Stimulated activated CD8-positive, alpha-beta memory T cell treated with anti-CD3 and anti-CD28 coated beads, Interleukin-7, amount 100 ng/mL, for 1 hour (primary cell): ENCODE measurements around the gene GRB10.

Experiments
- DNase-seq, 2 donors: peaks; one replicate each; pipeline ENCODE4 v3.0.0-alpha.2; 2020; ENCODE audit warnings: low read depth in 2 of 2

Gene GRB10

DNA sequence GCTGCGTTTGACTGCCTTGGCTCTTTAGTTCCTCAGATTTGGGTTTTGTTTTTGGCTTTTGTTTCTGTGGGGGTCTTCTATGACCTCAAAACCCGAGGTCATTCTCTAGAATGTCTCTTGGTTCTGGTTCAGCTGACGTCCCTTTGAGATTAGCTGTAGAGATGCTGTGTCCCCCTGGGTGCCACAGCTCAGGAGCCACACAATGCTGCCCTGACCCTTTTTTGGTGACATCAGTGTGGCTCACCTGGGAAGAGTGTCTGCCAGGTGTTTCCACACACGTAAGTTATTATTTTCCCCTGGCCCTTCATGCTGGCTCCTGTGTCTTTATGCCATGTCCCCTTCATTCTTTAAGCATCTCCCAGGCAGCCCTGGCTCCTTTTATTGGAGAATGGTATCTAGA is 127.7 kb downstream of the GRB10 start:
- no peak for DNase-seq

DNA sequence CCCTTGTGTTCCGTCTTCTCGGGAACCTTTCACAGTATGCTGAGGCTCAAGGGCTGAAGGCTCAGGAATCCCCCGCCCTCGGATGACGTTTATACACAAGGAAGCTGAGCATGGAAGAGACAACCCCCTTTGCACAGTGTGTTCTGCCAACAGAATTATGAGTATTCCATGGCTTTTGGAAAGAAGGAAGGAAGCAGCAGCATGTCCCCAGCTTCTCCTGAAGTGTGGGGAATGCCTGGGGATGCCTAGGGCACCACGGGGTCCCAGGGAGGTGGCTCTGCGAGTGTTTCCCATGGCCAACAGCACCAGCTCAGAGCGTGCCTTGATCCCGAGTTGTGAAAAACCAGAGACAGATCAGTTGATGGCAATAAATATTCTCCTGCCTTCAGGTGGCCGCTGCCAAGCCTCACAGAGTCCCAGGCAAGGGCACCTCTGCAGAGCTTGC is 128.7 kb downstream of the GRB10 start:
- no peak for DNase-seq

DNA sequence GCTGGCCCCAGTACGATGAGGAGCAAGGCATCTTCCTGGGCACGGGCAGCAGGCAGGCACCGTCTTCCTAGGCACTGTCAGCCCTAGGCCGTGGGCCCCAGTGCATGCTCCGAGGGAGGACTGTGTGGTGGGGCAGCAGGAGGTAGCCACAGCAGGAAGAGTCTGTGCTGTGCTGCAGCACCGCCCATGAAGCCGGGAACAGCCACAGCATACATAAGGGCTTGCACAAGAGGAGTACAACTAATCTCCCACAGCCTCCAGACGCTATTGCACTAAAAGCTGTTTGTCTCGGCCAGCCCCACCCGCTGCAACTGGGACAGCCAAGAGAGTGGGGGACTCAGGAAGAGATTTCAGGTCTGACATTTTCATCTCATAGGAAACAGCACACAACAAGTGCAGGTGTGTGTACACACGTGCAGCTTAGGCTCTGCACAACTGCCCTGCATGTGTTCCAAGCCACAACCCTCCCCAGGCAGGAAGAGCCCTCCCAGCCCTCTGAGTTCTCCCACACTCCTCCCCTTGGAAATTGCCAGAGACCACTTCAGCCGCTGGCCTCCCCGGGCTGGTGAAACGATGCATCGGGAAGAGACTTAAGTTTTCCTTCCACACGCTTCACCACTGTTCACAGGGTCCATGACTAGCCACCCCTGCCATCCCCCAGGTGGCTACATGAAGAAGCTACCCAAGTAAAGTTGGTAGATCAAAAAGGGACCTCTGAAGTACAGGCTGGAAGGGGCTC is 129.4 kb downstream of the GRB10 start:
- DNase-seq = no peak

DNA sequence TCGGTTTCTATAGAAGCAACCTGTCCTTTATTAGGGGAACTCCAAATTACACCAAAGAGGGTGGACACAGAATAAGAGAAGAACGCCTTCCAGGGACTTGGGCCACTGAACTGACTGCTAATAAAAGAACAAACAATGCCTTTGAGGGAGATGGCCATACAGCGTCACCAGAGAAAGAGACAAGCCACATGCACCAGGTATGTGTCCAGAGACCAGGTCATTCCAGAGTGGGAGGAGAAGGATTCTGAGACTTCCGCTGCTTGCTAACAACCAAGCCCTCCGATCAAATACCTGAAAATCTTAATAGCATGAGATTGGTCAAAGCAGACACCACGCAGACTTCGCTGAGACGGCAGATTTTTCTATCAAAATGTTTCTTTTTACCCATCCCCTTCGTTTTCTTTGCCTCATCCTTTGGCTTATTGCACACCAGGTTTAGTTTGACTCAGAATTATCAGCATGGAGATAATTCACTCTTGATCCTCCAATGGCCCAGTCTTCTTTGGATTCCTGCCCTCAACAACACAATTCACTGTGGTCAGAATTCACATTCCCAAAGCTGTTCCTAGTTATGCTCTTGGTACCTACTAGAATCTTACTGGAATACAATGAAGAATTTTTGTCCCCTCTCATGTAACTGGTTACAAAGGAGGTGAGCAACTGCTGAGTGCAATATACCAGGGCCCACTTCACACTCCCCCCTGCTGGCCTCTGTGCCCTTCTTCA is 130.1 kb downstream of the GRB10 start:
- no peak for DNase-seq

DNA sequence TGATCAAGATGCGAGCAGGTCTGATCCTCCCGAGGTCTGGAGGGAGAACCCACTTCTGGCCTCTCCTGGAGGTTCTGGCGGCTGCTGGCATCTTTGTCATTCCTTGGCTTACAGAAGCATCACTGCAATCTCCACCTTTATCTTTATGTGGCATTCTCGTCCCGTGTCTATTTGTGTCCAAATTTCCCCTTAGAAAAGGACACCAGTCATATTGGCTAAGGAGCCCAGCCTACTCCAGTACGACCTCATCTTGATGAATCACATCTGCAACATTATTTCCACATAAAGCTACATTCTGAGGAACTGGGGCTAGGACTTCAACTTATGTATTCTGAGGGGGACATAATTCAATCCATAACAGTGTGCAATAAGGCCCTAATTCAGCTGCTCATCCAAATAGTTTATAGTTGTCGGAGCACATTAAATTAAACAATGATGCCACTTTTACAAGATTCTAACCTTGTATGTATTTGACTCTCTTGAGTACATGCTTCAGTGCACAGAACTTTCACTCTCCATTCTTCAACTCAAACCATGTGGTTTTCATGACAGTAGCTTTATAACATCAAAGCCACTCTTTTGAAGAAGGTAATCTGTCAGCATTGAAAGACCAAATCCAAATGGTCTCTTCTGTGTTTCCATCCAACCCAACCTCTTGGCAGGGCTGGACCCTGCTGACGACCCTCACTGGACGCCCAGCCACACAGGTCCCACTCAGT is 131.3 kb downstream of the GRB10 start:
- DNase-seq = no peak

DNA sequence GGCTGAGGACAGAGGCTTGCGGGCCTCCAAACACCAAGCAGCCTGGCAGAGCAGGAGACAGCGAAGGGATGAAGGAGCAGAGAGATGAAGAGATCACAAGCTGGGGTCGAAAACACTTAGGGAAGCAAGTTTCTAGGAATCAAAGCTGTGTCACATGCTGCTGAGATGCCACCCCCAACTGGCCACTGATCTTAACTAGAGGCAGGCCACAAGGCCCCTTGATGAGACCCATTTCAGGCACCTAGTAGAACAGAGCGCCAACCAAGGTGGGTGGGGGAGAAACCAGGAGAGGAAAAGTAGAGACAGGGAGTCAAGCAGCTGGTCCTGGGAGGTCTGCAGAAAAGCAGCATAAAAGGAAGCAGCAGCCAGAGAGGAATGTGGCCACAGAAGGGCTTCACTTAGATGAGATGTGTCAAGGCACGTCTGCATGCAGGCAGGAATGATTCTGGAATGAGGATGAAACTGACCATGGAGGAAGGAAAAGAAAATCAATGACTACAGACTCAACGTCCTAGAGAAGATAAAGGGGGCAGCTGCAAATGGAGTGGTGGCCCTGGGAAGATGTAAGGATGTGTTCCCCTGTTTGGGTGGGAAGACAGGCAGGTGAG is 132.5 kb downstream of the GRB10 start:
- no peak for DNase-seq

DNA sequence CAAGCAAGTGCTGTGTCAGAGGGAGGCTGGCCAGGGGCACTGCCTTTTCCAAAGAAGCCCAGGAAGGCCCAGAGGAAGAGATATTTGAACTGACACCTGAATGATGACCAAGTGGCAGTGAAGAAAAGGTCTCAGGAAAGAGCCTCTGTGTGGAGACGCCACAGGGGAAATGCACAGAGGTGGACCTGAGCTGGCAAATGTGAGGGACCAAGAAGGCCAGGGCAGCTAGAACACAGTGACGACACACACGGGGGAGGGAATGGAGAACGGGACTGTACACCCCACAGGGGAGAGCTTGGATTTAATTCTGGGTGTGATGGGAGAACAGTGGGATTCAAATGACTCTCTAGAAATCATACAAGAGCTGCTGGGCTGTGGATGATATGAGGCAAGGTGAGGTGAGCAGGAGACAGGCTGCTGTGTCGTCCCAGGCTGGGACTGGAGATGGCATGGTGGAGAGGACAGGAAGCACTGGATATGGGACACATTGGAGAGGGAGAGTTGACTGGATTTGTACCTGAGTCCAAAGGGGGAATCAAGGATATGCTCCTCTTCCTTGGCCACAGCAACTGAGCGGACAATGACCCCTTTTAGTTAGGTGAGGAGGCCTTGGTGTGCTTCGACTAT is 133.3 kb downstream of the GRB10 start:
- DNase-seq = no peak

DNA sequence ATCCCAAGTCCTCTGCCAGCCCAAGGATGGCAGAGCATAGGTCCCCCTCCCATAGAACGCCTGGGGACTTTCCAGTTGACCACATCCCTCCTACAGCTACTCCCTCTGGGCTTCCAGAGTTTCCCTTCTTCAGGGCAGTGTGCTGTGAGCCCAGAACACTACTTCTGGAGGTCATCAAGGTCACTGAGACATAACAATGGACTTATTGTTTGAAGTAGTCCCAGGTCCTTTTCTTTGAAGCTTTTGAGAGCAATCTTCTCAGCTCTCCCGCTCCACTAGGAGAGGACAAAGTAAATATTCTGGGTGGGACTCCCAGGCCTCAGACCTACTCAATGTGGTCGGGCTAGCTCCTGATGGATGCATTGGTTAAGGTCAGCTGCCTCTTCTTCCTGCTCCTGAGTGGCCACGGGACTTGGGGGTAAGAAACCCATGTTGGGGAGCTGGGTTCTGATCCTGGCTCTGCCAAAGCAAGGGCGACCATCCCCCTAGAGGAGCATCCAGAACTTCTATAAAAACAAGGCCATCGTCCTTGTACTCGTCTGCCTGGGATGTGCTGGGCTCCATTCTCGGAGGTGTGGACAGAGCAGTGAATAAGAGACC is 134.0 kb downstream of the GRB10 start:
- no peak for DNase-seq

DNA sequence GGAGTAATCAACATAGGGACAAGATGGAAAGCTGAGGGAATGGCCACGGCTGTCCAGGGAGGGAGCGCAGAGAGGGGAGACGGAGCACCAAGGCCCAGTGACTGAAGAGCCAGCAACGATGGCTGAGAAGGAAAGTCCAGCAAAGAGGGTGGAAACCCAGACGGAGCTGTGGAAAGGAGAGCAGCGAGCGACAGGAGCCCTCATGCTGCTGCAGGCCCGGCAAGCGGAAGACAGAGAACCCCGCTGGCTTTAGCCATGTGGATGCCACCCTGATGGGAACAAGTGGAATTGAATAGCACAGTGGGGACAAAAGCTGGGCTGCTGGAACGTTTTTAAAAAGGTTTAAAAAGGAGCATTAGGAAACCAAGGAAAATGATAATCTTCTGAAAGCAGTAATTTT is 134.6 kb downstream of the GRB10 start:
- no peak for DNase-seq

DNA sequence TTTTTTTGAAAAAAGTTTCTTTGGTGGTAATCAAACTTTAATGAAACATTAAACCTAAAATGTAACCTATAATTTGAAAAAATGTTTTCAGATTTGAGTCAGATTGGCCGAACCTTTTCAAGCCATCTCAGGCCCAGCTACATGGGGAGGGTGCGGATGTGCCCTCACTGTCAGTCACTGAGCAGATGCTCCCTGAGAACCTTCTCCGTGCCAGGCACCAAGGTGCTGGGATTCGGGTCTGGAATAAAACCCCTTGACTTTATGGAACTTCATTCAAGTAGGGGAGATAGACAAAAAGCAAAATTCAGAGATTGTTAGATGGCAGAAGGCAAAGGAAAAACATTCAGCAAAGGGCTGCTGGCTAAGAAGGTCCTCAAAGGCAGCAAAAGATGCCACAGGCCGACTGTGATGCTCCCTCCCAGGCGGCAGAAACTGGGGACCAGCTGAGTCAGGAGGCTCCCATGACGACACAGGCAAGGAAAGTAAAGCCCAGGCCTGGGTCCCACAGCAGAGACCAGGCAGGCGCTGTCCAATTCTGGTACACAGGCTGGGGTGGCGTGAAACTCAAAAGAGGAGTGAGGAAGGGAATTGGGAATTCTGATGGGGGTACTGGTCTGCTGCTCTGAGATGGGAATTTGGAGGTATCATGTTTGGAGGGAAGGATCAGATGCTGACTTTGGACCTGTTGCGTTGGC is 135.3 kb downstream of the GRB10 start:
- DNase-seq = no peak

DNA sequence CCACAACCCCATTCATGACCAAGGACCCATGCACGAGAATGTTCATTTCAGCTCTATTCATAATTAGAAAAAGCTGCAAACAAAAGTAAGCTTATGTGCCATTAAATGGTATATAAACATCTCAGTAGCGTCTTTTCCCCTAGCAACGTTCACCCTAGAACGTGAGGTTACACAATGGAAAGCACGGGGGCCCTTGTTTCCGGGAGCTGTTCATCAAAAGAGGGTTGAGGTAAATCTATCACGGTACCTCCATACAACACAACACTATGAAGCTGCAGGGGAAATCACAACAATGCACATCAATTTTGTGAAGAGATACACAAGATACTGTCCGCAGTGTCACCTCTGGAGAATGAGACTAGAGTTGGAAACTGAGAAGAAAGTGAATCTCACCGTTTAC is 136.6 kb downstream of the GRB10 start:
- no peak for DNase-seq

DNA sequence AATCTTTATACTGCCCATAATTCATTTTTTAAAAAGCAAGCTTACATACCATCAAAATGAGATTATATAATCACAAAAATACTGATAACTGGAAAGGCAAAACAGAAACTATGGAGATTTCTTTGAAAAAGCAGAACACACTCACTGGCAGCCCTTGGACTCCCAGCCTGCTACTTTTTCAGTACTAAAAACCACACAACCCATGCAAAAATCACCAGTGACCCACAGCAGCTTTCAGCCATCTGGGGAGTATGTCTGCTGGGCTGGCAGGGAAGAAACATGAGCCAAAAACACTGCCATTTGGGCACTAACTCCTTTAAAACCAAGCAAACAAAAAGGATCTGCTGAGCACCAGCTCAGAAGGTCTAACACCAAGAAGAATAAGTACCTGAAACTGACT is 137.5 kb downstream of the GRB10 start:
- DNase-seq = no peak

DNA sequence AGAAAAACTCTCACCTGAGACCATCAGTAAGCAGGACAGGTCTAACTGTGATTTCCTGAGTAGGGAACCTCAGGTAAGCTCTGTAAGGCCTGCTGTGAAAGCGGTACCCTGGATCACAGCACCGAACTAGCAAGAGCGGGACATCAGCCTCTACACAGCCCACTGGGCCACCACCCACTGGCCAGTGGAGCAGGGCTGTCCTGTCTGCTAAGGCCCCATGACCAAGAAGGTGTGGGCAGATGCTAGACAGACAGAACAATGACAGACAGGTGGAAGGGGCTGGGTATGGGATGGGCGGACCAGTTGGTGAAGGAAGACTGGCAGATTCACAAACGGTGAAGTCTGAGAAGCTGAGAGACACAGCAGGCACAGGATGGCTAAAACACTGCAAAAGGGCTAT is 138.1 kb downstream of the GRB10 start:
- DNase-seq = no peak

DNA sequence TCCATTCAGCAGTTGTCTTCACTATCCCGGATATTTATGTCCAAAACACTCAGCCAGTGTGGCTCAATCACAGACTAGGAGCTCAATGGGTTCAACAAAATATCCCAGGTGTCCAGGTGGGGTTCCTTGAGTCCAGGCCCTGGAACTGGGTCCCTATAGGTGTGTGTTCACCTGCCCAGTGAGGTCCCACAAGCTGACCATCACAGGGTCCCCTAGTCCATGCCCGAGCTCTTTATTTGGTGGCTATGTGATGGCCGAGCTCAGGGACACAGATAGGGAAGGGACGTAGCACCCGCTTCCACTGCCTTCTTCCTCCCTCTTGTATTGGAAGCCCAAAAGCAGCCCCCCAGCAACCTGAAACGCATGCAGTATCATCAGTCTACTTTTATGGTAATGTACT is 138.6 kb downstream of the GRB10 start:
- no peak for DNase-seq

DNA sequence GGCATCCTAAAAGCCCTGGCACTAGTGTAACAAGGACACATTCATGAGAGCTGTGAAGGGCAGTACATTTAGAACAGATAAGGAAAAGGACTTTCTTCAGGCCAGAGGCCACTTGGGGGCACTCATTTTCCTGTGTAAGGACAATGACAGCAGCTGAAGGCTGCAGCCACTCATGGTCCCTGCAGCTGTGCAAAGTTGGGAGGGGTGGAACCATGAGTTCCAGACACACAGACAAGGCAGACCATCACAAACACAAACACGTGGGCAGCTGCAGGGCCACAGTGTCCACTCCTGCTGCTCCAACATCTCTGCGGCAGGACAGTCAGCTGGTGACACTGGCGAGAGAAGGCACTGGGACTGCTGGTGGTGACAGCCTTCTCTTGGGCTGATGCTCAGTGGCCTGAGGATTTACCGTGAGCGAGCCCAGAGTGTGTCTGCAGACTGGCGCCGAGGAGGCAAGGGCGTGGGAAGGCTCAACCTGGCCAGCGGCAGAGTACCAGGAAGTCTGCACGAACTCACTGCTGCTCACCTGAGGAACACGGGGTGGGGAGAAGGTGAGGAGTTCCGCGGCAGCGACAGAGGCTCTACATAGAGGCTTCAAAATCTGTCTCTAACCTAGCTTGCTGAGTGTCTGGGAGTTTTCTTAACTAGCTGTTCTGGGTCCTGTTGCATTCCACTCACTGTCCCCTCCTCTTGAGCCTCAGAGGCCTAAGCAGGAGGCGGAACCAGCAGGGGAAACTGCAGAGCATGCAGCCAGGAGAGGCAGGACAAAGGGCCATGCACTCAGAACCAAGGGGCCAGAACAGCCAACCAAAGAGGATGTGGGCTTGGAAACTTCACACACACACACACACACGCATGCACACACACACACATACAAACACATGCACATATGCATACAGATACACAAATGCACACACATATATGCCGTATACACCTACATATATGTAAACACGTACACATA is 141.0 kb downstream of the GRB10 start:
- DNase-seq = no peak

DNA sequence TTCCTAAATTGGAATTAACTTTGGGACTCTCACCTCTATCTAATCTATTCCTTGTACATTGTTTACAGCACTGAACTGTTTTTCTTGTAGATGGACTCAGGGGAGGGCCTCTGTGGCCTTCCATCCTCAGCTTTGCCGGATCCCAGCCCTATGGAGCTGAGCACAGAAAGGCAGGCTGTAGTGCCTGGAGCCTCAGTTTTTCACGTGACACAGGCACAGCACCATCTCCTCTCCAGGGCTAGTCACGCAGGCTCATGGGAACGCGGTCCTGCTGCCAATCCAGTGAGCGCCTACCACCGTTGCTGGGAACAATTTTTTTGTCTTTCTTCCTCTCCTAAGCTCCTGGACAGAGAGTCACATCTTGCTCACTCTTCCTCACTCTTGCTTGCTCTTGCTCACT is 141.9 kb downstream of the GRB10 start:
- DNase-seq = no peak

DNA sequence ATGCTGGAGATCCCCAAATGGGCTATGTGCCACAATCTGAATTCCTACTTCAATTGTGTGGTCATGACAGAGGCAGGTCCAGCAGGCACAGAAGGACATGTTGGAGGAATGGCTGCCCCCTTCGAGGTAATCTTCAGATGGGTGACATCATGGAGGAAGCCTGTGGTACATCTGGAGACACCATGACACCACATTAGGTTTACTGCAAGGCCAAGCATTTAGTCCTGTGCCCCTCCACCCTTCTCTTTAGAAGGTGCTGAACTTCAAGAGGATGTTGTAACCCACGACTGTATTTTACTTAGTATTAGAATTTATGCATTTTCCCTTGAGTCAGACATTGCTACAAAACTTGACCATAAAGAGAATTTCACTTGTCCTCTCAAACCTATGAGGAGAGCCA is 142.4 kb downstream of the GRB10 start:
- no peak for DNase-seq

DNA sequence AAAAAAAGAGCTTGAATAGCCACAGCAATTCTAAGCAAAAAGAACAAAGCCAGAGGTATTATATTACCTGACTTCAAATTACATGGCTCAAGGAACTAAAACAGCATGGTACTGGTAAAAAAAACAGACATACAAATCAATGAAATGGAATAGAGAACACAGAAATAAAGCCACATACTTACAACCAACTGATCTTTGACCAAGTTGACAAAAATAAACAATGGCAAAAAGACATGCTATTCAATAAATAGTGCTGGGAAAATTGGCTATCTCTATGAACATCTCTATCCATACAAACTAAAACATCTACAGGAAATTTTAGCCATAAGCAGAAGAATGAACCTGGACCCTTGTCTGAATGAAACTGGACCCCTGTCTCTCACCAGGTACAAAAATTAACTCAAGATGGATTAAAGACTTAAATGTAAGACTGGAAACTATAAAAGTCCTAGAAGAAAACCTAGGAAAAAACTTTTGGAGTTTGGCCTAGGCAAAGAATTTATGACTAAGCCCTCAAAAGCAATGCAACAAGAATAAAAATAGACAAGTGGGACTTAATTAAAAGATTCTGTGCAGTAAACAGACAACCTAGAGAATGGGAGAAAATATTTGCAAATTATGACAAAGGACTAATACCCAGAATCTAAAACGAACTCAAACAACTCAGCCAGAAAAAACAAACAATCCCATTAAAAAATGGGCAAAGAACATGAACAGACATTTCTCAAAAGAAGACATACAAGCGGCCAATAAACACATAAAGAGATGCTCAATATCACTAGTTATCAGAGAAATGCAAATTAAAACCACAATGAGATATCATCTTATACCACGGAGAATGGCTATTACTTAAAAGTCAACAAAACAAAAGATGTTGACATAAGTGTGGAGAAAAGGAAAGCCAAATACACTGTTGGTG is 144.7 kb downstream of the GRB10 start:
- DNase-seq = no peak

DNA sequence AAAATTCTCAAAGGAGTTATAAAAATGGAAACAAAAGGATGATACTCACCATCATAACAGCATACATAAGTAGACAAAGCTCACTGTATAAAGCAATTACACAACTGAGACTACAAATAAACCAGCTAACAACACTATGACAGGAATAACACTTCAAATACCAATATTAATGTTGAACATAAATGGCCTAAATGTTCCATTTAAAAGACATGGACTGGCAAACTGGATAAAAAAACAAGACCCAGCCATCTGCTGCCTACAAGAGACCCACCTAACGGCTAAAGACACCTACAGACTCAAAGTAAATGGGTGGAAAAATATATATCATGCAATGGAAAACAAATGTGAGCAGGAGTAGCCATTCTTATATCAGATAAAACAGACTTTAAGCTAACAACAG is 148.3 kb downstream of the GRB10 start:
- no peak for DNase-seq
